NCI-H2107 (cell line): ENCODE results near the gene PLXNA4.
"Not testable (repeated sequence)": the region's sequence is repeated elsewhere in the genome, so short reads cannot be mapped to it uniquely, and the experiment has no call there.

Experiments used
- DNase-seq: peaks from one replicate; lab custom pipeline; 2025; lab: John Stamatoyannopoulos, UW

Gene PLXNA4

GRCh38 chr7:132575982-132576720 is at the start of gene PLXNA4:
PLXNA4 (minus strand) TSS chr7:132576470; CDS start chr7:132508693, 67,777 bp downstream.
- no peak for DNase-seq

- DNase-seq = no peak
These were observed 49.4 kb upstream of the PLXNA4 start for GRCh38 chr7:132625651-132626050.

- DNase-seq = no peak
These were observed 45.8 kb upstream of the PLXNA4 start for GRCh38 chr7:132622081-132622480.

- DNase-seq = no peak
These were observed 43.7 kb upstream of the PLXNA4 start for GRCh38 chr7:132619967-132620366.

- no peak for DNase-seq
These were observed 42.7 kb upstream of the PLXNA4 start for GRCh38 chr7:132618956-132619305.

- DNase-seq = no peak
These were observed 42.1 kb upstream of the PLXNA4 start for GRCh38 chr7:132618271-132618955.

- no peak for DNase-seq
These were observed 38.4 kb upstream of the PLXNA4 start for GRCh38 chr7:132614428-132615318.

GRCh38 chr7:132613737-132614136 is 37.5 kb upstream of the PLXNA4 start:
- no peak for DNase-seq

- no peak for DNase-seq
These were observed 34.7 kb upstream of the PLXNA4 start for GRCh38 chr7:132610995-132611394.

- no peak for DNase-seq
These were observed 33.7 kb upstream of the PLXNA4 start for GRCh38 chr7:132609906-132610520.

- DNase-seq = no peak
These were observed 33.0 kb upstream of the PLXNA4 start for GRCh38 chr7:132609222-132609621.

GRCh38 chr7:132608523-132608922 is 32.3 kb upstream of the PLXNA4 start:
- DNase-seq = no peak

- DNase-seq = no peak
These were observed 31.4 kb upstream of the PLXNA4 start for GRCh38 chr7:132607656-132608055.

- no peak for DNase-seq
These were observed 27.9 kb upstream of the PLXNA4 start for GRCh38 chr7:132604121-132604520.

GRCh38 chr7:132603220-132603833 is 27.1 kb upstream of the PLXNA4 start:
- DNase-seq = no peak

GRCh38 chr7:132601783-132602182 is 25.5 kb upstream of the PLXNA4 start:
- DNase-seq = no peak

GRCh38 chr7:132596588-132596987 is 20.3 kb upstream of the PLXNA4 start:
- no peak for DNase-seq

- DNase-seq = not testable (repeated sequence)
These were observed 18.5 kb upstream of the PLXNA4 start for GRCh38 chr7:132594741-132595140.

GRCh38 chr7:132592936-132593335 is 16.7 kb upstream of the PLXNA4 start:
- DNase-seq = no peak

GRCh38 chr7:132592231-132592920 is 16.1 kb upstream of the PLXNA4 start:
- no peak for DNase-seq

- DNase-seq = no peak
These were observed 13.9 kb upstream of the PLXNA4 start for GRCh38 chr7:132590162-132590561.
